ENCODE measurements around the gene GDPD4. TPM values are rescaled to one million over a fixed set of nuclear protein-coding genes. Genes with fewer than 3 reads are reported as not detected.

Gene GDPD4
- polyA plus RNA-seq, 2 donors = 0.18 TPM; not detected in 1

DNA sequence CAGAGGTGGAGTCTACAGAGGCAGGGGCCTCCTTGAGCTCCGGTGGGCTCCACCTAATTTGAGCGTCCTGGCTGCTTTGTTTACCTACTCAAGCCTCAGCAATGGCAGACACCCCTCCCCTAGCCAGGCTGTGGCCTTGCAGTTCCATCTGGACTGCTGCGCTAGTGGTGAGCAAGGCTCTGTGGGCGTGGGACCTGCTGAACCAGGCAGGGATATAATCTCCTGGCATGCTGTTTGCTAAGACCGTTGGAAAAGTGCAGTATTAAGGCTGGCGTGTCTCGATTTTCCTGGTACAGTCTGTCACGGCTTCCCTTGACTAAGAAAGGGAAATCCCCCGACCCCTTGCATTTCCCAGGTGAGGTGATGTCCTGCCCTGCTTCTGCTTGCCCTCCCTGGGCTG lies 77.7 kb downstream of the GDPD4 start:
- Histone ChIP-seq H3K9me3 (ENCODE audit: control insufficient read depth in 2 of 2, insufficient read depth in 1 of 2, low read depth in 1 of 2, low read length in 1 of 2) (peaks cover 0 to 2% of the 10 kb centered on the region in 2 donors), H3K36me3 (ENCODE audit: control insufficient read depth in 2 of 2, insufficient read depth in 2 of 2, low read length in 1 of 2) (no peaks in the 10 kb centered on the region), H3K4me3 (ENCODE audit: low read depth in 1 of 2, low read length in 2 of 2) (no peak overlapping the region), H3K4me1 (ENCODE audit: control insufficient read depth in 2 of 2, insufficient read depth in 2 of 2, low read length in 1 of 2) (no peaks in the 10 kb centered on the region), H3K27ac (ENCODE audit: low read depth in 2 of 2, low read length in 1 of 2) (no peak overlapping the region), H3K27me3 (ENCODE audit: control insufficient read depth in 1 of 2, insufficient read depth in 2 of 2, low read length in 2 of 2) (no peaks in the 10 kb centered on the region)
- WGBS, 2 donors = 56 to 73% methylated on average over 9 of the region's 9 CpGs

DNA sequence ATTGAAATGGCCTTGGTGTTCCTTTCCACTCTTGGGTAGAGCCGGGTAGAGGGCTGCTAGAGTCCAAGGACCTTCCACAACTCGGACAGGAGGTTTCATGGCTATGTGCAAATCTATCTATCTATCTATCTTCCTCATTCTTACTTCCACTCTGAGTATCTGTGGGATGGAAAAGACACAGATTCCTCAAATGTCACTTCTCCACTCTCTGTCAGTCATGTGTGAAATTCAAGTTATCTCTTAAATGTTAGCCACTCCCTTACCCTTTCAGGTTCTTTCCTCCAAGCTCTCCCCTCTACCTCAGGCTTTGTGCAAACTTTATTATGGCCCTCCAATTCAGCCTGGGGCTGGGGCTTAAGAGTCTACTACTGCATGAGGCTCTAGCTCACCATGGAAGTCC lies 84.3 kb downstream of the GDPD4 start:
- no peak overlapping the region for H3K27ac ChIP-seq (ENCODE audit: low read depth in 2 of 2, low read length in 1 of 2)
- no peaks in the 10 kb centered on the region for H3K27me3 ChIP-seq (ENCODE audit: control insufficient read depth in 1 of 2, insufficient read depth in 2 of 2, low read length in 2 of 2)
- 83 to 87% methylated on average over 2 of the region's 2 CpGs for WGBS, 2 donors
- H3K4me3 ChIP-seq (ENCODE audit: low read depth in 1 of 2, low read length in 2 of 2) = no peak overlapping the region
- H3K4me1 ChIP-seq (ENCODE audit: control insufficient read depth in 2 of 2, insufficient read depth in 2 of 2, low read length in 1 of 2) = no peaks in the 10 kb centered on the region
- no peaks in the 10 kb centered on the region for H3K36me3 ChIP-seq (ENCODE audit: control insufficient read depth in 2 of 2, insufficient read depth in 2 of 2, low read length in 1 of 2)
- no peaks in the 10 kb centered on the region for H3K9me3 ChIP-seq (ENCODE audit: control insufficient read depth in 2 of 2, insufficient read depth in 1 of 2, low read depth in 1 of 2, low read length in 1 of 2)

GRCh38 chr11:77215106-77215505 lies 86.4 kb downstream of the GDPD4 start:
- Histone ChIP-seq H3K27me3 (ENCODE audit: control insufficient read depth in 1 of 2, insufficient read depth in 2 of 2, low read length in 2 of 2) (no peaks in the 10 kb centered on the region), H3K36me3 (ENCODE audit: control insufficient read depth in 2 of 2, insufficient read depth in 2 of 2, low read length in 1 of 2) (no peaks in the 10 kb centered on the region), H3K9me3 (ENCODE audit: control insufficient read depth in 2 of 2, insufficient read depth in 1 of 2, low read depth in 1 of 2, low read length in 1 of 2) (no peaks in the 10 kb centered on the region), H3K4me1 (ENCODE audit: control insufficient read depth in 2 of 2, insufficient read depth in 2 of 2, low read length in 1 of 2) (no peaks in the 10 kb centered on the region), H3K27ac (ENCODE audit: low read depth in 2 of 2, low read length in 1 of 2) (no peak overlapping the region), H3K4me3 (ENCODE audit: low read depth in 1 of 2, low read length in 2 of 2) (no peak overlapping the region)
- WGBS, 2 donors = 77 to 79% methylated on average over 3 of the region's 3 CpGs

GRCh38 chr11:77214557-77214956 lies 86.9 kb downstream of the GDPD4 start:
- H3K9me3 ChIP-seq (ENCODE audit: control insufficient read depth in 2 of 2, insufficient read depth in 1 of 2, low read depth in 1 of 2, low read length in 1 of 2) = no peaks in the 10 kb centered on the region
- WGBS, 2 donors = 88 to 89% methylated on average over 9 of the region's 9 CpGs
- H3K36me3 ChIP-seq (ENCODE audit: control insufficient read depth in 2 of 2, insufficient read depth in 2 of 2, low read length in 1 of 2) = no peaks in the 10 kb centered on the region

GRCh38 chr11:77213589-77214428 lies 87.7 kb downstream of the GDPD4 start:
- 88% methylated on average over 18 of the region's 18 CpGs for WGBS, 2 donors
- no peaks in the 10 kb centered on the region for H3K36me3 ChIP-seq (ENCODE audit: control insufficient read depth in 2 of 2, insufficient read depth in 2 of 2, low read length in 1 of 2)
- no peaks in the 10 kb centered on the region for H3K9me3 ChIP-seq (ENCODE audit: control insufficient read depth in 2 of 2, insufficient read depth in 1 of 2, low read depth in 1 of 2, low read length in 1 of 2)
- no peak overlapping the region for H3K4me3 ChIP-seq (ENCODE audit: low read depth in 1 of 2, low read length in 2 of 2)
- H3K27ac ChIP-seq (ENCODE audit: low read depth in 2 of 2, low read length in 1 of 2) = no peak overlapping the region
- no peaks in the 10 kb centered on the region for H3K4me1 ChIP-seq (ENCODE audit: control insufficient read depth in 2 of 2, insufficient read depth in 2 of 2, low read length in 1 of 2)
- no peaks in the 10 kb centered on the region for H3K27me3 ChIP-seq (ENCODE audit: control insufficient read depth in 1 of 2, insufficient read depth in 2 of 2, low read length in 2 of 2)

More at GRCh38 chr11:77214557-77214956, 86.9 kb downstream of the GDPD4 start:
- Histone ChIP-seq H3K27ac (ENCODE audit: low read depth in 2 of 2, low read length in 1 of 2) (no peak overlapping the region), H3K27me3 (ENCODE audit: control insufficient read depth in 1 of 2, insufficient read depth in 2 of 2, low read length in 2 of 2) (no peaks in the 10 kb centered on the region), H3K4me3 (ENCODE audit: low read depth in 1 of 2, low read length in 2 of 2) (no peak overlapping the region), H3K4me1 (ENCODE audit: control insufficient read depth in 2 of 2, insufficient read depth in 2 of 2, low read length in 1 of 2) (no peaks in the 10 kb centered on the region)

GRCh38 chr11:77213029-77213579 lies 88.4 kb downstream of the GDPD4 start:
- Histone ChIP-seq H3K4me1 (ENCODE audit: control insufficient read depth in 2 of 2, insufficient read depth in 2 of 2, low read length in 1 of 2) (no peaks in the 10 kb centered on the region), H3K36me3 (ENCODE audit: control insufficient read depth in 2 of 2, insufficient read depth in 2 of 2, low read length in 1 of 2) (no peaks in the 10 kb centered on the region), H3K27ac (ENCODE audit: low read depth in 2 of 2, low read length in 1 of 2) (no peak overlapping the region), H3K27me3 (ENCODE audit: control insufficient read depth in 1 of 2, insufficient read depth in 2 of 2, low read length in 2 of 2) (no peaks in the 10 kb centered on the region), H3K9me3 (ENCODE audit: control insufficient read depth in 2 of 2, insufficient read depth in 1 of 2, low read depth in 1 of 2, low read length in 1 of 2) (no peaks in the 10 kb centered on the region), H3K4me3 (ENCODE audit: low read depth in 1 of 2, low read length in 2 of 2) (no peak overlapping the region)
- 82 to 85% methylated on average over 13 of the region's 13 CpGs for WGBS, 2 donors

- Histone ChIP-seq H3K27ac (ENCODE audit: low read depth in 2 of 2, low read length in 1 of 2) (no peak overlapping the region), H3K4me1 (ENCODE audit: control insufficient read depth in 2 of 2, insufficient read depth in 2 of 2, low read length in 1 of 2) (no peaks in the 10 kb centered on the region), H3K9me3 (ENCODE audit: control insufficient read depth in 2 of 2, insufficient read depth in 1 of 2, low read depth in 1 of 2, low read length in 1 of 2) (no peaks in the 10 kb centered on the region), H3K4me3 (ENCODE audit: low read depth in 1 of 2, low read length in 2 of 2) (no peak overlapping the region), H3K36me3 (ENCODE audit: control insufficient read depth in 2 of 2, insufficient read depth in 2 of 2, low read length in 1 of 2) (no peaks in the 10 kb centered on the region), H3K27me3 (ENCODE audit: control insufficient read depth in 1 of 2, insufficient read depth in 2 of 2, low read length in 2 of 2) (no peaks in the 10 kb centered on the region)
- 93% methylated on average over 8 of the region's 8 CpGs for WGBS, 2 donors
Measured at GRCh38 chr11:77212314-77213007, 89.0 kb downstream of the GDPD4 start.

DNA sequence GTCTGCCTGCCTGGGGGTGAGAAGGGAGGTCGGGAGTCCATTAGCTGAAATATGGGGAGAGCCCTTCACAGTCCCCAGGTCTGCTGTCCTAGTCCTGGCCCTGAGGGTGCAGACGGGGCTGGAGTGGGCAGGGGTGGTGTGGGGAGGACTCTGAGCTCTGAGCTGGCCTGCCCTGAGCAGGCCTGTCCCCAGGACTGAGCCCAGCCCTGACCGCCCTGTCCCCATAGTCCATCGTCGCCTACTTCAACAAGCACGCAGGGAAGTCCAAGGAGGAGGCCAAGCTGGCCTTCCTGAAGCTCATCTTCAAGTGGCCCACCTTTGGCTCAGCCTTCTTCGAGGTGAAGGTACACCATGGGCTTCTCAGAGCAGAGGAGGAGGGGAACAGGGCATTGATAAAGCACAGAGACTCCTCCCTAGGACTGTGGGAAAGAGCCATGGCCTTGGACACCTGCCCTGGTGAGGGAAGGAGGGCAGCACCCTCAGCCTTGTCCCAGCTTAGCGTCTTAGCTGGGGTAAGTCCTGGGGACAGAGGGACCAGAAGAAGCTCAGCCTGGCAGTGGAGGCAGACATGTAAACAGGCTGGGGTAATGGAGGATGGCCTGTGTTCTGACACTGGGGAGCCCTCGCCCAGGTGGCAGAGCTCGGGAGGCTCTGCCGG lies 89.8 kb downstream of the GDPD4 start:
- no peak overlapping the region for H3K4me3 ChIP-seq (ENCODE audit: low read depth in 1 of 2, low read length in 2 of 2)
- H3K4me1 ChIP-seq (ENCODE audit: control insufficient read depth in 2 of 2, insufficient read depth in 2 of 2, low read length in 1 of 2) = no peaks in the 10 kb centered on the region
- H3K36me3 ChIP-seq (ENCODE audit: control insufficient read depth in 2 of 2, insufficient read depth in 2 of 2, low read length in 1 of 2) = no peaks in the 10 kb centered on the region
- no peaks in the 10 kb centered on the region for H3K9me3 ChIP-seq (ENCODE audit: control insufficient read depth in 2 of 2, insufficient read depth in 1 of 2, low read depth in 1 of 2, low read length in 1 of 2)
- no peak overlapping the region for H3K27ac ChIP-seq (ENCODE audit: low read depth in 2 of 2, low read length in 1 of 2)
- no peaks in the 10 kb centered on the region for H3K27me3 ChIP-seq (ENCODE audit: control insufficient read depth in 1 of 2, insufficient read depth in 2 of 2, low read length in 2 of 2)
- WGBS, 2 donors = 89 to 91% methylated on average over 11 of the region's 11 CpGs

- Histone ChIP-seq H3K27me3 (ENCODE audit: control insufficient read depth in 1 of 2, insufficient read depth in 2 of 2, low read length in 2 of 2) (no peaks in the 10 kb centered on the region), H3K4me1 (ENCODE audit: control insufficient read depth in 2 of 2, insufficient read depth in 2 of 2, low read length in 1 of 2) (no peaks in the 10 kb centered on the region), H3K27ac (ENCODE audit: low read depth in 2 of 2, low read length in 1 of 2) (no peak overlapping the region), H3K4me3 (ENCODE audit: low read depth in 1 of 2, low read length in 2 of 2) (no peak overlapping the region), H3K36me3 (ENCODE audit: control insufficient read depth in 2 of 2, insufficient read depth in 2 of 2, low read length in 1 of 2) (no peaks in the 10 kb centered on the region), H3K9me3 (ENCODE audit: control insufficient read depth in 2 of 2, insufficient read depth in 1 of 2, low read depth in 1 of 2, low read length in 1 of 2) (no peaks in the 10 kb centered on the region)
- 92 to 94% methylated on average over 14 of the region's 14 CpGs for WGBS, 2 donors
Measured at GRCh38 chr11:77211040-77211451, 90.4 kb downstream of the GDPD4 start.

Measured in esophagus (tissue), 2 donors.